Measurements from ENCODE around the gene RNF10.

The RNF10 gene

DNA sequence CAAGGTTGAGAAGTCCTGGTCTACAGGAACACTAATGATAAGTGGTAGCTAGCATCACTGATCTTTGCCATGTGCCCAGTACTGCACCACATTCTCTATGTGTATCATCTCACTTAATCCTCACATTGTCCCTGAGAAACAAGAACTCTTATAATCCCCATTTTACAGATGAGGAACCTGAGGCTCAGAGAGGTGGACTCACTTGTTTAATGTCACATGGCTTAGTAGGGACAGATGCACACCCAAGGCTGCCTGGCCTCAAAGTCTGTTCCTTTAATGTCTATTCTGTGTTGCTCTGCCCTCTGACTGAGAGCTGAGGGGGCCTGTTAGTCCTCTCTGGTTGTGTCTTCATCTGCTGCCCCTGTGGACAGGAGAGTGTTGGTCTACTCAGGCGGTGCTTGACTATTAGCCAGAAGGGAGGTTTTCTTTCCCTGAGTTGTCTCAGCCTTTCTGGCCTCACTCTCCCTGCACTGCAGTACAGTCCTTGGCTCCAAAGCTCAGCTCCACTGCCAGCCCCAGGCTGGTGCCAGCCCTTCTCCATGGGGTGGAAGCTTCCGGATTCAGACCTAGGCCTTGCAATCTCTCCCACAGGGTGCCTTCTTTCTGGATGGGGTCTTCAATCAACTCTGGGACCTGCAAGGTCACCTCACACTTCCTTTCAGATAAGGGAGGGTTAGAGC, 43.2 kb upstream of the RNF10 start:
- TF ChIP-seq CTCF (IDR thresholded peaks at IDR 0.05; ENCODE audit: control extremely low read depth, extremely low read depth, low read depth, missing control alignments) = no peak
- ChIA-PET POLR2A (no interaction called here), CTCF (interaction anchor here (1.0 to 2.3 kb wide), 7 partner anchors 8 to 51 kb away, joined by 4 to 9 read pairs (median 5); no protein-coding TSS in a partner anchor)
- DNase-seq (ENCODE audit: extremely low spot score) = no peak

GRCh38 chr12:120495186-120495730, 38.9 kb upstream of the RNF10 start:
- CTCF ChIA-PET = interaction anchor here (1.0 to 1.8 kb wide), 7 partner anchors 9 to 152 kb away, joined by 3 to 9 read pairs (median 4); no protein-coding TSS in a partner anchor
- no peak for DNase-seq (ENCODE audit: extremely low spot score)
- no peak for TF ChIP-seq CTCF (IDR thresholded peaks at IDR 0.05; ENCODE audit: control extremely low read depth, extremely low read depth, low read depth, missing control alignments)
- POLR2A ChIA-PET = interaction anchor here (0.5 to 2.2 kb wide), 5 partner anchors 14 to 285 kb away, joined by 3 to 10 read pairs (median 4); partner anchors contain the start of gene COX6A1

- ChIA-PET CTCF (interaction anchor here (1.0 to 1.8 kb wide), 7 partner anchors 9 to 153 kb away, joined by 3 to 9 read pairs (median 3); no protein-coding TSS in a partner anchor), POLR2A (interaction anchor here (0.5 to 2.2 kb wide), 7 partner anchors 14 to 285 kb away, joined by 3 to 10 read pairs (median 4); partner anchors contain the start of genes COQ5 and COX6A1)
- TF ChIP-seq CTCF (IDR thresholded peaks at IDR 0.05; ENCODE audit: control extremely low read depth, extremely low read depth, low read depth, missing control alignments) = peak; percentile 6
These were observed 38.3 kb upstream of the RNF10 start, which contains the start of gene DYNLL1 for GRCh38 chr12:120495731-120496412. Gene DYNLL1, plus strand, starts transcription at chr12:120496113. Its CDS starts 309 bp downstream, at chr12:120496422.

GRCh38 chr12:120496413-120497340, 37.5 kb upstream of the RNF10 start:
- DNase-seq (ENCODE audit: extremely low spot score) = peak; percentile 70
- ChIA-PET CTCF (interaction anchor here (0.8 to 1.5 kb wide), 11 partner anchors 8 to 152 kb away, joined by 3 to 6 read pairs (median 4); partner anchors contain the start of gene COQ5), POLR2A (interaction anchor here (0.6 to 2.2 kb wide), 17 partner anchors 8 to 1215 kb away, joined by 3 to 10 read pairs (median 5); partner anchors contain the start of genes COQ5, COX6A1 and SRSF9)
- TF ChIP-seq CTCF (IDR thresholded peaks at IDR 0.05; ENCODE audit: control extremely low read depth, extremely low read depth, low read depth, missing control alignments) = peak; percentile 30

More at GRCh38 chr12:120495731-120496412, 38.3 kb upstream of the RNF10 start, which contains the start of gene DYNLL1:
- peak; percentile 98 for DNase-seq (ENCODE audit: extremely low spot score)

- POLR2A ChIA-PET = interaction anchor here (0.6 to 2.2 kb wide), 7 partner anchors 7 to 509 kb away, joined by 3 to 10 read pairs (median 5); partner anchors contain the start of genes COQ5 and SRSF9
- TF ChIP-seq CTCF (IDR thresholded peaks at IDR 0.05; ENCODE audit: control extremely low read depth, extremely low read depth, low read depth, missing control alignments) = no peak
- no peak for DNase-seq (ENCODE audit: extremely low spot score)
- CTCF ChIA-PET = interaction anchor here (0.8 to 1.0 kb wide), 4 partner anchors 9 to 32 kb away, joined by 3 to 4 read pairs (median 4); partner anchors contain the start of gene COQ5
These were observed 36.5 kb upstream of the RNF10 start for GRCh38 chr12:120497524-120498150.

Data from GM10248 (cell line).